Naive thymus-derived CD4-positive, alpha-beta T cell (primary cell): ENCODE data around the gene CFAP54. TPM values are rescaled to one million over a fixed set of nuclear protein-coding genes. Genes with fewer than 3 reads are reported as not detected.
"Not testable (repeated sequence)": the region's sequence is repeated elsewhere in the genome, so short reads cannot be mapped to it uniquely, and the experiment has no call there.

Source experiments
- ATAC-seq: fragments of 150-1000 bp; cut with Tn5 transposase; 2 replicates; pipeline ENCODE4 v1.10.0; 2021; ENCODE audit warnings: mild to moderate bottlenecking, moderate library complexity
- CTCF ChIA-PET: fragments of 350-600 bp; sonication (Branson Sonifier 250); formaldehyde crosslinking; loops from one replicate; lab custom pipeline; 2021; ENCODE audit warnings: antibody characterized with exemption; lab: Charles Lee
- POLR2A ChIA-PET: fragments of 350-600 bp; sonication (Branson Sonifier 250); formaldehyde crosslinking; loops from one replicate; lab custom pipeline; 2021; ENCODE audit warnings: antibody characterized with exemption, inconsistent platforms; lab: Charles Lee
- DNase-seq, 9 donors: peaks; one replicate each; pipeline versions ENCODE4 v3.0.0 to v3.0.0-alpha.2; 2020 to 2022; ENCODE audit warnings: mixed read lengths in 1 of 9
- H3K27ac ChIP-seq: one replicate; pipeline ENCODE4 v1.7.0; 2013; ENCODE audit warnings: mild to moderate bottlenecking, low read depth, low read length, moderate library complexity
- H3K27me3 ChIP-seq, 2 donors: one replicate each; pipeline ENCODE4 v1.7.0; 2013; ENCODE audit warnings: low read length in 2 of 2, mild to moderate bottlenecking in 2 of 2, moderate library complexity in 2 of 2; ENCODE audit not compliant: control insufficient read depth in 2 of 2, insufficient read depth in 2 of 2
- H3K36me3 ChIP-seq, 3 experiments: 1 replicate in 2 of 3; 2 replicates in 1 of 3; pipeline ENCODE4 v1.7.0; 2013; ENCODE audit warnings: low read length in 3 of 3, mild to moderate bottlenecking in 3 of 3, moderate library complexity in 1 of 3; ENCODE audit not compliant: insufficient read depth in 3 of 3, control insufficient read depth in 2 of 3
- H3K4me1 ChIP-seq, 2 donors: one replicate each; pipeline ENCODE4 v1.7.0; 2013; ENCODE audit warnings: low read length in 2 of 2, mild to moderate bottlenecking in 2 of 2, moderate library complexity in 1 of 2; ENCODE audit not compliant: control insufficient read depth in 2 of 2, insufficient read depth in 2 of 2
- H3K4me3 ChIP-seq: 2 replicates; pipeline ENCODE4 v1.7.0; 2013; ENCODE audit warnings: mild to moderate bottlenecking, low read length
- H3K9me3 ChIP-seq, 3 experiments: 1 replicate in 2 of 3; 2 replicates in 1 of 3; pipeline ENCODE4 v1.7.0; 2013; ENCODE audit warnings: low read length in 3 of 3; ENCODE audit not compliant: control insufficient read depth in 2 of 3
- H3K27ac Mint-ChIP-seq, 9 donors: one replicate each; pipeline ENCODE4 v1.8.0; 2020 to 2022; ENCODE audit warnings: mixed read lengths in 9 of 9, mild to moderate bottlenecking in 8 of 9, moderate library complexity in 5 of 9, inconsistent platforms in 2 of 9
- H3K27me3 Mint-ChIP-seq, 5 donors: one replicate each; pipeline ENCODE4 v1.8.0; 2021 to 2022; ENCODE audit warnings: mixed read lengths in 5 of 5, mild to moderate bottlenecking in 1 of 5
- H3K36me3 Mint-ChIP-seq, 5 donors: one replicate each; pipeline ENCODE4 v1.8.0; 2020 to 2022; ENCODE audit warnings: mixed read lengths in 5 of 5, mild to moderate bottlenecking in 3 of 5, inconsistent platforms in 1 of 5
- H3K4me1 Mint-ChIP-seq, 7 donors: one replicate each; pipeline ENCODE4 v1.8.0; 2020 to 2022; ENCODE audit warnings: mixed read lengths in 7 of 7, mild to moderate bottlenecking in 3 of 7, inconsistent platforms in 1 of 7
- H3K4me3 Mint-ChIP-seq, 10 donors: one replicate each; pipeline ENCODE4 v1.8.0; 2020 to 2022; ENCODE audit warnings: mild to moderate bottlenecking in 10 of 10, mixed read lengths in 10 of 10, moderate library complexity in 6 of 10, inconsistent platforms in 2 of 10
- H3K9me3 Mint-ChIP-seq, 11 donors: one replicate each; pipeline ENCODE4 v1.8.0; 2020 to 2022; ENCODE audit warnings: mixed read lengths in 11 of 11, mild to moderate bottlenecking in 4 of 11, inconsistent platforms in 1 of 11, moderate library complexity in 1 of 11
- intact Hi-C, 2 donors: fragments of 100-400 bp; cut with micrococcal nuclease; formaldehyde crosslinking; loops; one replicate each; pipeline ENCODE4 v1.15.1; 2023
- polyA plus RNA-seq, 2 donors: library from polyadenylated mRNA; unstranded; fragments of 300-500 nt; fragmentation: Illumina TruSeq; gene quantifications; one replicate each; pipeline ENCODE4 v1.2.3, GENCODE V29; 2021
- total RNA-seq, 6 experiments: library from RNA in 5 of 6; stranded (reverse) in 5 of 6; gene quantifications; 1 replicate in 5 of 6; 2 replicates in 1 of 6; pipeline ENCODE4 v1.2.3 and lab custom pipeline; 2021 to 2026

Gene CFAP54
- total and polyA plus RNA-seq, 7 experiments from 2014 or later, result 0.07 to 0.93 (median 0.27) TPM; not detected in 1

- Histone ChIP-seq H3K27ac (no peak overlapping the region), H3K27me3 (no peaks in the 10 kb centered on the region), H3K9me3 (no peaks in the 10 kb centered on the region), H3K36me3 (no peaks in the 10 kb centered on the region), H3K4me1 (no peaks in the 10 kb centered on the region), H3K4me3 (no peak overlapping the region)
- ATAC-seq (no peak), DNase-seq (no peak)
- no peaks in the 10 kb centered on the region for H3K4me1 Mint-ChIP-seq
- H3K4me3 Mint-ChIP-seq, result no peak overlapping the region
- intact Hi-C loops, result no loop called here
- ChIA-PET CTCF (interaction anchor here (0.6 kb wide), 1 partner anchor 320 kb away, joined by 4 read pairs; no protein-coding TSS in a partner anchor), POLR2A (no interaction called here)
- peaks cover 0 to 22% (median 16%) of the 10 kb centered on the region in 5 donors for H3K27me3 Mint-ChIP-seq
- no peak overlapping the region for H3K27ac Mint-ChIP-seq
- no peaks in the 10 kb centered on the region for H3K36me3 Mint-ChIP-seq
- peaks cover 0 to 8% (median 1%) of the 10 kb centered on the region in 11 donors for H3K9me3 Mint-ChIP-seq
Measured at GRCh38 chr12:96670334-96670899, 181.0 kb downstream of the CFAP54 start.

- DNase-seq, H3K27me3 ChIP-seq, H3K4me1 ChIP-seq, H3K27ac Mint-ChIP-seq, H3K9me3 ChIP-seq, H3K36me3 Mint-ChIP-seq, ATAC-seq, H3K9me3 Mint-ChIP-seq, H3K4me3 ChIP-seq, H3K4me3 Mint-ChIP-seq, H3K27ac ChIP-seq, intact Hi-C loops, CTCF ChIA-PET, POLR2A ChIA-PET, H3K36me3 ChIP-seq, H3K4me1 Mint-ChIP-seq: not testable (repeated sequence)
- peaks cover 3 to 23% (median 6%) of the 10 kb centered on the region in 5 donors for H3K27me3 Mint-ChIP-seq
Measured at GRCh38 chr12:96675519-96675918, 186.1 kb downstream of the CFAP54 start.

GRCh38 chr12:96677363-96677762, 188.0 kb downstream of the CFAP54 start:
- Histone ChIP-seq H3K27me3 (peaks cover 0 to 2% of the 10 kb centered on the region in 2 donors), H3K27ac (no peak overlapping the region), H3K36me3 (no peaks in the 10 kb centered on the region), H3K4me1 (no peaks in the 10 kb centered on the region), H3K9me3 (no peaks in the 10 kb centered on the region), H3K4me3 (no peak overlapping the region)
- ChIA-PET POLR2A (no interaction called here), CTCF (no interaction called here)
- Mint-ChIP-seq H3K4me3 (no peak overlapping the region), H3K4me1 (peaks cover 0 to 1% (median 0%) of the 10 kb centered on the region in 7 donors), H3K27me3 (peaks cover 3 to 24% (median 11%) of the 10 kb centered on the region in 5 donors), H3K9me3 (peaks cover 0 to under 1% (median 0%) of the 10 kb centered on the region in 11 donors), H3K36me3 (no peaks in the 10 kb centered on the region), H3K27ac (no peak overlapping the region)
- DNase-seq, result no peak
- no peak for ATAC-seq
- intact Hi-C loops, result no loop called here

GRCh38 chr12:96687719-96688118, 198.3 kb downstream of the CFAP54 start:
- Histone ChIP-seq H3K27ac (no peak overlapping the region), H3K27me3 (no peaks in the 10 kb centered on the region), H3K36me3 (no peaks in the 10 kb centered on the region), H3K4me1 (no peaks in the 10 kb centered on the region), H3K9me3 (no peaks in the 10 kb centered on the region), H3K4me3 (no peak overlapping the region)
- POLR2A ChIA-PET, result no interaction called here
- Mint-ChIP-seq H3K4me3 (no peak overlapping the region), H3K27me3 (peaks cover 10 to 25% (median 16%) of the 10 kb centered on the region in 5 donors), H3K27ac (no peak overlapping the region), H3K9me3 (peaks cover 0 to 12% (median 5%) of the 10 kb centered on the region in 11 donors), H3K36me3 (peaks cover 0 to 4% (median 3%) of the 10 kb centered on the region in 5 donors), H3K4me1 (no peaks in the 10 kb centered on the region)
- intact Hi-C loops, result no loop called here
- DNase-seq, result no peak
- CTCF ChIA-PET, result no interaction called here
- ATAC-seq, result no peak

- Mint-ChIP-seq H3K27ac (no peak overlapping the region), H3K9me3 (peaks cover 0 to 7% (median 0%) of the 10 kb centered on the region in 11 donors), H3K27me3 (peaks cover 22 to 47% (median 34%) of the 10 kb centered on the region in 5 donors), H3K4me3 (no peak overlapping the region), H3K36me3 (no peaks in the 10 kb centered on the region), H3K4me1 (peaks cover 0 to 4% (median 0%) of the 10 kb centered on the region in 7 donors)
- DNase-seq (no peak), ATAC-seq (no peak)
- no peaks in the 10 kb centered on the region for H3K36me3 ChIP-seq
- CTCF ChIA-PET, result no interaction called here
- H3K27me3 ChIP-seq, result no peaks in the 10 kb centered on the region
- no peaks in the 10 kb centered on the region for H3K9me3 ChIP-seq
- intact Hi-C loops, result no loop called here
- POLR2A ChIA-PET, result no interaction called here
- H3K4me1 ChIP-seq, result no peaks in the 10 kb centered on the region
- no peak overlapping the region for H3K27ac ChIP-seq
- no peak overlapping the region for H3K4me3 ChIP-seq
Measured at GRCh38 chr12:96698521-96698920, 209.1 kb downstream of the CFAP54 start.

- H3K27ac Mint-ChIP-seq, result no peak overlapping the region
- peaks cover 0 to 7% (median 0%) of the 10 kb centered on the region in 11 donors for H3K9me3 Mint-ChIP-seq
- H3K36me3 ChIP-seq, result no peaks in the 10 kb centered on the region
- POLR2A ChIA-PET, result no interaction called here
- no peaks in the 10 kb centered on the region for H3K4me1 ChIP-seq
- H3K4me3 ChIP-seq, result no peak overlapping the region
- intact Hi-C loops, result no loop called here
- H3K9me3 ChIP-seq, result no peaks in the 10 kb centered on the region
- no peaks in the 10 kb centered on the region for H3K36me3 Mint-ChIP-seq
- H3K4me3 Mint-ChIP-seq, result no peak overlapping the region
- peaks cover 22 to 47% (median 34%) of the 10 kb centered on the region in 5 donors for H3K27me3 Mint-ChIP-seq
- DNase-seq, result no peak
- peaks cover 0 to 4% (median 0%) of the 10 kb centered on the region in 7 donors for H3K4me1 Mint-ChIP-seq
- H3K27me3 ChIP-seq, result no peaks in the 10 kb centered on the region
- no peak overlapping the region for H3K27ac ChIP-seq
- CTCF ChIA-PET, result no interaction called here
- ATAC-seq, result no peak
Measured at GRCh38 chr12:96698965-96699364, 209.6 kb downstream of the CFAP54 start.

- no peak overlapping the region for H3K27ac ChIP-seq
- intact Hi-C loops, result no loop called here
- H3K9me3 ChIP-seq, result no peaks in the 10 kb centered on the region
- POLR2A ChIA-PET, result no interaction called here
- CTCF ChIA-PET, result no interaction called here
- H3K27me3 Mint-ChIP-seq, result peaks cover 17 to 33% (median 27%) of the 10 kb centered on the region in 5 donors
- no peaks in the 10 kb centered on the region for H3K36me3 ChIP-seq
- DNase-seq (no peak), ATAC-seq (no peak)
- H3K27me3 ChIP-seq, result no peaks in the 10 kb centered on the region
- H3K4me3 Mint-ChIP-seq, result no peak overlapping the region
- H3K4me3 ChIP-seq, result no peak overlapping the region
- H3K9me3 Mint-ChIP-seq, result peaks cover 0 to 7% (median 0%) of the 10 kb centered on the region in 11 donors
- no peak overlapping the region for H3K27ac Mint-ChIP-seq
- H3K36me3 Mint-ChIP-seq, result no peaks in the 10 kb centered on the region
- no peaks in the 10 kb centered on the region for H3K4me1 ChIP-seq
- peaks cover 0 to 4% (median 0%) of the 10 kb centered on the region in 7 donors for H3K4me1 Mint-ChIP-seq
Measured at GRCh38 chr12:96701856-96702255, 212.5 kb downstream of the CFAP54 start.
